ENCODE data around the gene PXMP4.

PXMP4 gene

DNA sequence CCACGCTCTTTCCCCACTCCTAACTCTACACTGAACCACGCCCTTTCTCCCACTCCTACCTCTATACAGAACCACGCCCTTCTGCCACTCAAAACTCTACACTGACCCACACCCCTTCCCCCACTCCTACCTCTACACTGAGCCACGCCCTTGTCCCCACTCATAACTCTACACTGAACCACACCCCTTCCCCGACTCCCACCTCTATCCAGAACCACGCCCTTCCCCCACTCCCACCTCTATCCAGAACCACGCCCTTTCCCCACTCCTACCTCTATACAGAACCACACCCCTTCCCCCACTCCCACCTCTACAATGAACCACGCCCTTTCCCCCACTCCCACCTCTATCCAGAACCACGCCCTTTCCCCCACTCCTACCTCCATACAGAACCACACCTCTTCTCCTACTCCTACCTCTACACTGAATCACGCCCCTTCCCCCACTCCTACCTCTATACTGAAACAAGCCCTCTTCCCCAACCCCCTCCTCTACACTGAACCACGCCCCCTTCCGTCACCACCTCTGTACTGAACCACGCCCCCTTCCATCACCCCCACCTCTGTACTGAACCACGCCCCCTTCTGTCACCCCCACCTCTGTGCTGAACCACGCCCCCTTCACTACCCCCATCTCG is 10.1 kb downstream of the PXMP4 start:
- no peak for TF ChIP-seq EZH2phosphoT487 (IDR thresholded peaks at IDR 0.05; ENCODE audit: borderline replicate concordance, low read length)
- TF ChIP-seq, protein P1, sequence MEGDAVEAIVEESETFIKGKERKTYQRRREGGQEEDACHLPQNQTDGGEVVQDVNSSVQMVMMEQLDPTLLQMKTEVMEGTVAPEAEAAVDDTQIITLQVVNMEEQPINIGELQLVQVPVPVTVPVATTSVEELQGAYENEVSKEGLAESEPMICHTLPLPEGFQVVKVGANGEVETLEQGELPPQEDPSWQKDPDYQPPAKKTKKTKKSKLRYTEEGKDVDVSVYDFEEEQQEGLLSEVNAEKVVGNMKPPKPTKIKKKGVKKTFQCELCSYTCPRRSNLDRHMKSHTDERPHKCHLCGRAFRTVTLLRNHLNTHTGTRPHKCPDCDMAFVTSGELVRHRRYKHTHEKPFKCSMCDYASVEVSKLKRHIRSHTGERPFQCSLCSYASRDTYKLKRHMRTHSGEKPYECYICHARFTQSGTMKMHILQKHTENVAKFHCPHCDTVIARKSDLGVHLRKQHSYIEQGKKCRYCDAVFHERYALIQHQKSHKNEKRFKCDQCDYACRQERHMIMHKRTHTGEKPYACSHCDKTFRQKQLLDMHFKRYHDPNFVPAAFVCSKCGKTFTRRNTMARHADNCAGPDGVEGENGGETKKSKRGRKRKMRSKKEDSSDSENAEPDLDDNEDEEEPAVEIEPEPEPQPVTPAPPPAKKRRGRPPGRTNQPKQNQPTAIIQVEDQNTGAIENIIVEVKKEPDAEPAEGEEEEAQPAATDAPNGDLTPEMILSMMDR (IDR thresholded peaks at IDR 0.05; ENCODE audit: low read depth, low read length, poor library complexity, severe bottlenecking) = no peak
- no peaks in the 10 kb centered on the region for H3K9me3 ChIP-seq (ENCODE audit: control insufficient read depth, insufficient read depth, low read length)
- no peaks in the 10 kb centered on the region for H4K20me1 ChIP-seq (ENCODE audit: control insufficient read depth, insufficient read depth, low read depth, low read length)
- no peaks in the 10 kb centered on the region for H3F3A ChIP-seq (ENCODE audit: control insufficient read depth, insufficient read depth)
- peaks cover 10% of the 10 kb centered on the region for H3K4me1 ChIP-seq (ENCODE audit: control insufficient read depth, low read length)
- no peaks in the 10 kb centered on the region for H3K79me2 ChIP-seq (ENCODE audit: control insufficient read depth, low read length)
- no peaks in the 10 kb centered on the region for H3K9me2 ChIP-seq (replicated peaks; ENCODE audit: control insufficient read depth, low read length)
- H3K27ac ChIP-seq (ENCODE audit: low read depth, low read length) = no peak overlapping the region
- H3K36me3 ChIP-seq (ENCODE audit: control insufficient read depth, low read length) = no peaks in the 10 kb centered on the region
- no peak overlapping the region for H3K4me3 ChIP-seq (ENCODE audit: low read length)
- H3K27me3 ChIP-seq (ENCODE audit: control insufficient read depth, low read length) = no peaks in the 10 kb centered on the region
- no peak overlapping the region for H3K4me2 ChIP-seq (ENCODE audit: low read length)

DNA sequence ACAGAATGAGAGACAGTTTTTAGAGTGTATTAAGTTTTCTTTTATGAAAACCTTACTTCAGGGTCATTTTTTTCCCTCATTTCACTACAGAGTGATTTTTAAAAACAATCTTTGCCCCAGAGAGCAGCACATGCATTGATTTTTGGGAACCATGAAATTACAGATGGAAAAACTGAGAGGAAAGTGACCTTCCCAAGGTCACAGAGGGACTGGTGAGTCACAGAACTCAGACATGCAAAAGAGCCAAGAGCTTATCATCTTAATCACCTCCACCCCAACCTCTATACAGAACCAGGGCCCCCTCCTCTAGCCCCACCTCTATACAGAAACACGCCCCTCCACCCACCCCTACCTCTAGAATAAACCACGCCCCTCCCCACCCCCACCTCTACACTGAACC is 10.7 kb downstream of the PXMP4 start:
- Histone ChIP-seq H4K20me1 (ENCODE audit: control insufficient read depth, insufficient read depth, low read depth, low read length) (no peaks in the 10 kb centered on the region), H3K36me3 (ENCODE audit: control insufficient read depth, low read length) (no peaks in the 10 kb centered on the region), H3K79me2 (ENCODE audit: control insufficient read depth, low read length) (no peaks in the 10 kb centered on the region), H3K4me1 (ENCODE audit: control insufficient read depth, low read length) (peaks cover 10% of the 10 kb centered on the region), H3K27ac (ENCODE audit: low read depth, low read length) (no peak overlapping the region), H3K4me2 (ENCODE audit: low read length) (no peak overlapping the region), H3F3A (ENCODE audit: control insufficient read depth, insufficient read depth) (no peaks in the 10 kb centered on the region), H3K27me3 (ENCODE audit: control insufficient read depth, low read length) (no peaks in the 10 kb centered on the region), H3K4me3 (ENCODE audit: low read length) (no peak overlapping the region), H3K9me2 (replicated peaks; ENCODE audit: control insufficient read depth, low read length) (no peaks in the 10 kb centered on the region), H3K9me3 (ENCODE audit: control insufficient read depth, insufficient read depth, low read length) (no peaks in the 10 kb centered on the region)
- TF ChIP-seq, protein P1 (IDR thresholded peaks at IDR 0.05; ENCODE audit: low read depth, low read length, poor library complexity, severe bottlenecking) = no peak
- TF ChIP-seq EZH2phosphoT487 (IDR thresholded peaks at IDR 0.05; ENCODE audit: borderline replicate concordance, low read length) = no peak

DNA sequence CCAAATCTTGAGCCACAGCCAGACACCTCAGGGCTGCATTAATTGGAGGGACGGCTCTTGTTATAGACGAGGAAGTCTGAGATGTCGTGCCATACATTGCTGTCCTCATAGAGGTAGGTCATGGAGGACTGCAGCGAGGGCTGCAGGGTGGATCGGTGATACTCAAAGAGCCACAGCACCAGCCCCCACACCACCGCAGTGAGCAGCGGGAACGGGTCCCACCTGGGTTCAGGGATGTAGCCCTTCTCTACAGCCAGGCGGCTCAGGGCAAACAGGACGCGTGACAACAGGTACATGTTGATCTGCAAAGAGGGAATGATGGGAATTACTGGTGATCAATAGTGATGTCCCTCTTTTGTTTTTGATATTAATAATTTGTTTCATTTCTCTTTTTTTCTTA is 12.4 kb downstream of the PXMP4 start:
- H3K9me3 ChIP-seq (ENCODE audit: control insufficient read depth, insufficient read depth, low read length) = no peaks in the 10 kb centered on the region
- H3K36me3 ChIP-seq (ENCODE audit: control insufficient read depth, low read length) = no peaks in the 10 kb centered on the region
- H4K20me1 ChIP-seq (ENCODE audit: control insufficient read depth, insufficient read depth, low read depth, low read length) = no peaks in the 10 kb centered on the region
- H3K27me3 ChIP-seq (ENCODE audit: control insufficient read depth, low read length) = no peaks in the 10 kb centered on the region
- no peak overlapping the region for H3K27ac ChIP-seq (ENCODE audit: low read depth, low read length)
- H3K4me2 ChIP-seq (ENCODE audit: low read length) = no peak overlapping the region
- H3K9me2 ChIP-seq (replicated peaks; ENCODE audit: control insufficient read depth, low read length) = no peaks in the 10 kb centered on the region
- H3K4me1 ChIP-seq (ENCODE audit: control insufficient read depth, low read length) = peaks cover 10% of the 10 kb centered on the region
- no peaks in the 10 kb centered on the region for H3K79me2 ChIP-seq (ENCODE audit: control insufficient read depth, low read length)
- TF ChIP-seq, protein P1 (IDR thresholded peaks at IDR 0.05; ENCODE audit: low read depth, low read length, poor library complexity, severe bottlenecking) = no peak
- no peak overlapping the region for H3K4me3 ChIP-seq (ENCODE audit: low read length)
- no peaks in the 10 kb centered on the region for H3F3A ChIP-seq (ENCODE audit: control insufficient read depth, insufficient read depth)
